IMR-90 (cell line): Measurements from ENCODE around the gene PCMTD2. TPM values are rescaled to one million over a fixed set of nuclear protein-coding genes. Genes with fewer than 3 reads are reported as not detected.

Source experiments
- ATAC-seq: fragments of 200-7000 bp; cut with Tn5 transposase; 2 replicates; pipeline ENCODE4 v1.9.1; 2020; ENCODE audit warnings: low read depth, mild to moderate bottlenecking, moderate library complexity
- BruUV-seq: library from RNA; stranded (reverse); fragments of 400-500 nt; replicated peaks from 2 replicates; lab custom pipeline; 2021; lab: Mats Ljungman, UMichigan
- CTCF ChIA-PET: fragments of 300-600 bp; formaldehyde crosslinking; extraction: SDS; loops from one replicate; lab custom pipeline; 2021; ENCODE audit warnings: antibody characterized with exemption; lab: Yijun Ruan, JAX
- POLR2A ChIA-PET: fragments of 300-600 bp; sonication (Branson Sonifier 250); formaldehyde crosslinking; loops from one replicate; lab custom pipeline; 2022; ENCODE audit warnings: antibody characterized with exemption; ENCODE audit not compliant: unreplicated experiment; lab: Charles Lee
- DNase-seq: peaks from one replicate; pipeline ENCODE4 v3.0.0; 2013
- H2AFZ ChIP-seq: replicated peaks from 2 replicates; pipeline ENCODE3; 2013; ENCODE audit warnings: low read length, mild to moderate bottlenecking; ENCODE audit not compliant: poor library complexity
- H2AK5ac ChIP-seq: 2 replicates; pipeline ENCODE4 v1.6.1; 2013; ENCODE audit warnings: low read depth, low read length, inconsistent platforms
- H2AK9ac ChIP-seq: replicated peaks from 2 replicates; pipeline ENCODE3; 2013; ENCODE audit warnings: mild to moderate bottlenecking, low read depth, low read length, moderate library complexity; ENCODE audit not compliant: poor library complexity
- H2BK120ac ChIP-seq: 2 replicates; pipeline ENCODE4 v1.6.1; 2013; ENCODE audit warnings: low read depth, low read length, inconsistent platforms
- H2BK15ac ChIP-seq: 3 replicates; pipeline ENCODE4 v1.6.1; 2013; ENCODE audit warnings: low read depth, low read length, inconsistent platforms
- H2BK20ac ChIP-seq: 2 replicates; pipeline ENCODE4 v1.6.1; 2013; ENCODE audit warnings: low read depth, mild to moderate bottlenecking, inconsistent platforms, low read length, moderate library complexity
- H2BK5ac ChIP-seq: 2 replicates; pipeline ENCODE4 v1.6.1; 2013; ENCODE audit warnings: mild to moderate bottlenecking, low read depth, low read length, inconsistent platforms; ENCODE audit not compliant: poor library complexity, severe bottlenecking
- H3K14ac ChIP-seq: replicated peaks from 2 replicates; pipeline ENCODE4 v1.6.1; 2013; ENCODE audit warnings: low read depth, low read length, inconsistent platforms
- H3K18ac ChIP-seq: 2 replicates; pipeline ENCODE4 v1.6.1; 2013; ENCODE audit warnings: low read depth, low read length, control low read depth
- H3K23ac ChIP-seq: 2 replicates; pipeline ENCODE4 v1.6.1; 2013; ENCODE audit warnings: low read depth, low read length, inconsistent platforms
- H3K27ac ChIP-seq: 2 replicates; pipeline ENCODE4 v1.5.1; 2013; ENCODE audit warnings: mild to moderate bottlenecking, control low read depth, low read length; ENCODE audit not compliant: insufficient read depth
- H3K27me3 ChIP-seq: 2 replicates; pipeline ENCODE4 v1.6.1; 2013; ENCODE audit warnings: low read length; ENCODE audit not compliant: control insufficient read depth, insufficient read depth
- H3K36me3 ChIP-seq: 2 replicates; pipeline ENCODE4 v1.6.1; 2013; ENCODE audit warnings: low read length, mixed read lengths; ENCODE audit not compliant: control insufficient read depth, insufficient read depth
- H3K4ac ChIP-seq: 2 replicates; pipeline ENCODE4 v1.6.1; 2013; ENCODE audit warnings: low read depth, low read length, inconsistent platforms
- H3K4me1 ChIP-seq: 2 replicates; pipeline ENCODE4 v1.6.1; 2013; ENCODE audit warnings: low read length, mixed read lengths; ENCODE audit not compliant: control insufficient read depth, insufficient read depth
- H3K4me2 ChIP-seq: 2 replicates; pipeline ENCODE4 v1.6.1; 2013; ENCODE audit warnings: low read depth, mild to moderate bottlenecking, control low read depth, low read length, moderate library complexity
- H3K4me3 ChIP-seq: 2 replicates; pipeline ENCODE4 v1.5.1; 2013; ENCODE audit warnings: low read depth, mild to moderate bottlenecking, control low read depth, low read length, moderate library complexity; ENCODE audit not compliant: insufficient read depth
- H3K56ac ChIP-seq: 2 replicates; pipeline ENCODE4 v1.6.1; 2013; ENCODE audit warnings: low read length, inconsistent platforms; ENCODE audit not compliant: insufficient read depth; ENCODE audit errors: extremely low read depth
- H3K79me1 ChIP-seq, 2 experiments: 2 replicates each; pipeline ENCODE4 v1.6.1; 2013; ENCODE audit warnings: low read length in 2 of 2, inconsistent platforms in 1 of 2, low read depth in 1 of 2
- H3K9ac ChIP-seq: 2 replicates; pipeline ENCODE4 v1.6.1; 2013; ENCODE audit warnings: low read depth, low read length, control low read depth
- H3K9me1 ChIP-seq: 2 replicates; pipeline ENCODE4 v1.6.1; 2013; ENCODE audit warnings: low read length, inconsistent platforms; ENCODE audit not compliant: insufficient read depth
- H3K9me3 ChIP-seq: 2 replicates; pipeline ENCODE4 v1.6.1; 2013; ENCODE audit warnings: low read length; ENCODE audit not compliant: control insufficient read depth, insufficient read depth
- H4K20me1 ChIP-seq: 2 replicates; pipeline ENCODE4 v1.6.1; 2013; ENCODE audit warnings: low read length, inconsistent platforms; ENCODE audit not compliant: insufficient read depth
- H4K5ac ChIP-seq: 2 replicates; pipeline ENCODE4 v1.6.1; 2013; ENCODE audit warnings: mild to moderate bottlenecking, low read depth, low read length, control low read depth
- H4K8ac ChIP-seq, 2 experiments: 2 replicates each; pipeline ENCODE4 v1.6.1; 2013; ENCODE audit warnings: low read depth in 2 of 2, low read length in 2 of 2, control low read depth in 1 of 2, inconsistent platforms in 1 of 2
- H4K91ac ChIP-seq: 2 replicates; pipeline ENCODE4 v1.6.1; 2013; ENCODE audit warnings: low read depth, low read length, inconsistent platforms; ENCODE audit not compliant: insufficient read depth
- CEBPB ChIP-seq: IDR thresholded peaks from 2 replicates; pipeline ENCODE4 v1.6.1; 2012; ENCODE audit warnings: low read depth, low read length, improper control_type of control experiment
- CHD1 ChIP-seq: IDR thresholded peaks from 2 replicates; pipeline ENCODE4 v1.6.1; 2012; ENCODE audit warnings: low read depth, low read length, improper control_type of control experiment
- CTCF ChIP-seq: conservative IDR thresholded peaks from 2 replicates; pipeline ENCODE4 v1.5.1; 2012; ENCODE audit warnings: mild to moderate bottlenecking, low read depth, low read length, improper control_type of control experiment
- ELK1 ChIP-seq: fragments of 150-350 bp; IDR thresholded peaks from 2 replicates; pipeline ENCODE4 v1.6.1; 2016; ENCODE audit warnings: low read depth, mild to moderate bottlenecking, low read length, moderate library complexity, borderline replicate concordance
- MXI1 ChIP-seq: IDR thresholded peaks from 2 replicates; pipeline ENCODE4 v1.6.1; 2012; ENCODE audit warnings: low read depth, mild to moderate bottlenecking, low read length, moderate library complexity, borderline replicate concordance
- RAD21 ChIP-seq: IDR thresholded peaks from 2 replicates; pipeline ENCODE4 v1.6.1; 2012; ENCODE audit warnings: low read length, improper control_type of control experiment
- USF2 ChIP-seq: fragments of 150-350 bp; IDR thresholded peaks from 2 replicates; pipeline ENCODE4 v1.6.1; 2017; ENCODE audit warnings: mild to moderate bottlenecking, antibody characterized with exemption, low read length, low read depth
- WGBS, 2 experiments: methylation state at CpG; one replicate each; pipeline versions ENCODE4 v1.1.5 to v1.1.7; 2013; ENCODE audit warnings: missing lambda C conversion rate in 2 of 2; ENCODE audit not compliant: insufficient read length in 1 of 2; ENCODE audit errors: extremely low coverage in 2 of 2; 5-methylcytosine and 5-hydroxymethylcytosine counted together
- dilution Hi-C: fragments of 300-500 bp; cut with HindIII; formaldehyde crosslinking; loops from one replicate; pipeline ENCODE4 v1.14.3; 2018; ENCODE audit warnings: low sequenced_read_pairs; ENCODE audit not compliant: unreplicated experiment
- in situ Hi-C: fragments of 300-500 bp; cut with MboI; formaldehyde crosslinking; loops from 3 replicates; pipeline ENCODE4 v1.14.3; 2019; ENCODE audit warnings: low sequenced_read_pairs, inconsistent platforms, mixed read lengths
- intact Hi-C: fragments of 100-400 bp; cut with micrococcal nuclease; formaldehyde crosslinking; loops from 2 replicates; pipeline ENCODE4 v1.10.0; 2022
- polyA plus RNA-seq, 3 experiments: library from polyadenylated mRNA; depleted of rRNA; stranded (reverse); fragments of >200 nt; gene quantifications; 2 replicates each; pipeline ENCODE4 v1.2.3, GENCODE V29; 2012; ENCODE audit warnings: low replicate concordance in 1 of 3
- total RNA-seq: library from RNA; depleted of rRNA; stranded (reverse); fragments of >200 nt; gene quantifications from 2 replicates; pipeline ENCODE4 v1.2.3, GENCODE V29; 2012

The PCMTD2 gene
- total and polyA plus RNA-seq, 2 of the 4 experiments (the other 2 are of a cell fraction), result 23.6 to 28.3 TPM

GRCh38 chr20:64239449-64240242, 15.9 kb upstream of the PCMTD2 start:
- no peaks in the 10 kb centered on the region for H3K36me3 ChIP-seq
- no peak overlapping the region for H4K8ac ChIP-seq
- in situ Hi-C loops, result no loop called here
- intact Hi-C loops, result no loop called here
- no peak overlapping the region for H3K4ac ChIP-seq
- CTCF ChIA-PET, result interaction anchor here (1.5 kb wide), 1 partner anchor 9 kb away, joined by 5 read pairs; no protein-coding TSS in a partner anchor
- H2BK15ac ChIP-seq, result no peak overlapping the region
- H2BK5ac ChIP-seq, result no peak overlapping the region
- H3K79me1 ChIP-seq, result no peaks in the 10 kb centered on the region
- TF ChIP-seq RAD21, result no peak
- TF ChIP-seq MXI1, result no peak
- no peak for TF ChIP-seq CTCF
- no peak for TF ChIP-seq CHD1
- no peak for TF ChIP-seq USF2
- no peak for TF ChIP-seq CEBPB
- no peak for TF ChIP-seq ELK1
- WGBS, 2 experiments, result 55% methylated on average over 4 of the region's 19 CpGs; no CpG with 5 or more reads in 1 of the 2 experiments
- no peak overlapping the region for H2AFZ ChIP-seq
- H3K27me3 ChIP-seq, result peaks cover 23% of the 10 kb centered on the region
- H3K27ac ChIP-seq, result no peak overlapping the region
- no peak overlapping the region for H3K9ac ChIP-seq
- H2AK9ac ChIP-seq, result no peak overlapping the region
- H2BK20ac ChIP-seq, result no peak overlapping the region
- no peak overlapping the region for H4K91ac ChIP-seq
- H3K18ac ChIP-seq, result no peak overlapping the region
- ATAC-seq (no peak), DNase-seq (no peak)
- no peaks in the 10 kb centered on the region for H3K4me1 ChIP-seq
- no peak overlapping the region for H3K4me3 ChIP-seq
- H3K14ac ChIP-seq, result no peak overlapping the region
- no peak overlapping the region for H4K5ac ChIP-seq
- H2AK5ac ChIP-seq, result no peak overlapping the region
- no peak overlapping the region for H3K23ac ChIP-seq
- H4K20me1 ChIP-seq, result no peaks in the 10 kb centered on the region
- BruUV-seq, result no TSS peak
- no peak overlapping the region for H2BK120ac ChIP-seq
- H3K9me3 ChIP-seq, result no peaks in the 10 kb centered on the region
- H3K4me2 ChIP-seq, result no peak overlapping the region
- no peaks in the 10 kb centered on the region for H3K9me1 ChIP-seq
- no peak overlapping the region for H3K56ac ChIP-seq
- dilution Hi-C loops, result no loop called here
- POLR2A ChIA-PET, result no interaction called here
